Stomach (tissue), 9 donors: Measurements from ENCODE around the gene TRMT1. TPM values are rescaled to one million over a fixed set of nuclear protein-coding genes. Genes with fewer than 3 reads are reported as not detected.

Experiments
- DNase-seq, 2 donors: peaks; one replicate each; pipeline versions ENCODE4 v3.0.0 to v3.0.0-alpha.2; 2013 to 2019
- H3K27ac ChIP-seq, 5 donors: fragments of 200-600 bp in 4 of 5; sonication (generic) in 4 of 5; one replicate each; pipeline ENCODE4 v1.5.1; 2013 to 2019; ENCODE audit warnings: mild to moderate bottlenecking in 1 of 5, moderate library complexity in 1 of 5
- H3K27me3 ChIP-seq, 3 donors: fragments of 200-600 bp; sonication (generic); one replicate each; pipeline ENCODE4 v1.5.1; 2017 to 2019; ENCODE audit warnings: mixed run types in 1 of 3
- H3K36me3 ChIP-seq, 4 donors: fragments of 200-600 bp; sonication (generic); 1 replicate in 3 of 4; 2 replicates in 1 of 4; pipeline ENCODE4 v1.5.1; 2016 to 2019
- H3K4me1 ChIP-seq, 4 donors: fragments of 200-600 bp; sonication (generic); one replicate each; pipeline ENCODE4 v1.5.1; 2016 to 2019
- H3K4me3 ChIP-seq, 4 donors: fragments of 200-600 bp; sonication (generic) in 3 of 4; one replicate each; pipeline ENCODE4 v1.5.1; 2016 to 2019; ENCODE audit warnings: mild to moderate bottlenecking in 1 of 4
- H3K9me3 ChIP-seq, 4 donors: fragments of 200-600 bp; sonication (generic); one replicate each; pipeline ENCODE4 v1.5.1; 2016 to 2019
- CTCF ChIP-seq, 7 experiments: fragments of 450-650 bp in 4 of 7; fragments of 200-600 bp in 3 of 7; sonication (generic) in 3 of 7; IDR thresholded peaks; one replicate each; pipeline ENCODE4 v1.5.1; 2016 to 2019; ENCODE audit warnings: antibody characterized with exemption in 7 of 7, control low read depth in 2 of 7, mild to moderate bottlenecking in 1 of 7
- EP300 ChIP-seq: sonication (generic); formaldehyde crosslinking; IDR thresholded peaks from one replicate; pipeline ENCODE4 v1.6.1; 2017; ENCODE audit warnings: antibody characterized with exemption
- POLR2A ChIP-seq, 4 donors: fragments of 450-650 bp; IDR thresholded peaks; one replicate each; pipeline ENCODE4 v1.6.1; 2016; ENCODE audit warnings: antibody characterized with exemption in 4 of 4, control low read depth in 2 of 4, mild to moderate bottlenecking in 1 of 4, moderate library complexity in 1 of 4
- POLR2AphosphoS5 ChIP-seq, 3 donors: sonication (generic); formaldehyde crosslinking; IDR thresholded peaks; one replicate each; pipeline ENCODE4 v1.6.1; 2016; ENCODE audit warnings: antibody characterized with exemption in 3 of 3
- WGBS, 5 donors: extraction: QIAGEN DNeasy Blood & Tissue Kit in 3 of 5; methylation state at CpG; one replicate each; pipeline versions ENCODE4 v1.1.5 to v1.1.7; 2013 to 2018; 5-methylcytosine and 5-hydroxymethylcytosine counted together
- intact Hi-C: fragments of 100-400 bp; cut with DNase I; formaldehyde crosslinking; loops from one replicate; pipeline ENCODE4 v1.15.1; 2023; ENCODE audit warnings: low total_unique reads
- polyA plus RNA-seq, 3 donors: library from polyadenylated mRNA; stranded (reverse); fragments of 200-250 nt; gene quantifications; one replicate each; pipeline ENCODE4 v1.2.3, GENCODE V29; 2013
- total RNA-seq, 5 donors: library from RNA; depleted of rRNA; stranded (reverse); fragments of >200 nt; gene quantifications; one replicate each; pipeline versions ENCODE4 v1.1.0 to v1.2.3, GENCODE V29; 2014 to 2016
- donor health status: healthy with polysubstance abuse.
- donor health status: Bipolar disorder and iron deficiency.
- donor health status: healthy.

The TRMT1 gene
- total and polyA plus RNA-seq, 8 donors = 29.6 to 373 (median 58.6) TPM

GRCh38 chr19:13103581-13104359, 12.8 kb downstream of the TRMT1 start:
- peak overlapping the region in 4 of 5 donors; percentile 79 to 96 (median 88) for H3K27ac ChIP-seq
- H3K27me3 ChIP-seq = no peaks in the 10 kb centered on the region
- no peak for DNase-seq
- intact Hi-C loops = no loop called here
- no peaks in the 10 kb centered on the region for H3K9me3 ChIP-seq
- peaks cover 0 to 30% (median 23%) of the 10 kb centered on the region in 4 donors for H3K36me3 ChIP-seq
- TF ChIP-seq EP300 = no peak
- no peak for TF ChIP-seq POLR2A (IDR thresholded peaks at IDR 0.05)
- TF ChIP-seq POLR2AphosphoS5 (IDR thresholded peaks at IDR 0.05) = no peak
- no peak for TF ChIP-seq CTCF (IDR thresholded peaks at IDR 0.05)
- H3K4me3 ChIP-seq = peak overlapping the region in 3 of 4 donors; percentile 34 to 53 (median 41)
- WGBS, 5 donors = 74 to 83% (median 77%) methylated on average over 9 to 13 of the region's 13 CpGs
- H3K4me1 ChIP-seq = peaks cover 29 to 70% (median 51%) of the 10 kb centered on the region in 4 donors

GRCh38 chr19:13102666-13103580, 13.6 kb downstream of the TRMT1 start, which contains the start of gene LYL1:
TSS of gene LYL1 (minus strand) at chr19:13102858. CDS start at chr19:13101171, 1,687 bp downstream.
- DNase-seq = peak; percentile 86 to 88
- intact Hi-C loops = no loop called here
- no peaks in the 10 kb centered on the region for H3K9me3 ChIP-seq
- peaks cover 37 to 78% (median 59%) of the 10 kb centered on the region in 4 donors for H3K4me1 ChIP-seq
- peaks cover 0 to 22% (median 17%) of the 10 kb centered on the region in 4 donors for H3K36me3 ChIP-seq
- 0 to 2% (median 2%) methylated on average over 34 to 46 of the region's 47 CpGs for WGBS, 5 donors
- H3K4me3 ChIP-seq = peak within 1 kb of the TSS; percentile 39 to 53 (median 42)
- H3K27me3 ChIP-seq = peaks cover 0 to 3% (median 0%) of the 10 kb centered on the region in 3 donors
- H3K27ac ChIP-seq = peak within 1 kb of the TSS; percentile 74 to 96 (median 86)
- no peak for TF ChIP-seq POLR2A (IDR thresholded peaks at IDR 0.05)
- peak; percentile 35 to 75 (median 68) for TF ChIP-seq POLR2AphosphoS5 (IDR thresholded peaks at IDR 0.05)
- TF ChIP-seq EP300 = no peak
- peak in 1 of 7 experiments; percentile 14 for TF ChIP-seq CTCF (IDR thresholded peaks at IDR 0.05)

- intact Hi-C loops = no loop called here
- WGBS, 5 donors = 0 to 12% (median 7%) methylated on average over 6 to 7 of the region's 7 CpGs
- no peak for DNase-seq
- H3K27ac ChIP-seq = peak overlapping the region; percentile 74 to 96 (median 86)
- H3K9me3 ChIP-seq = no peaks in the 10 kb centered on the region
- H3K36me3 ChIP-seq = peaks cover 0 to 16% (median 12%) of the 10 kb centered on the region in 4 donors
- H3K4me1 ChIP-seq = peaks cover 43 to 84% (median 65%) of the 10 kb centered on the region in 4 donors
- peaks cover 0 to 6% (median 0%) of the 10 kb centered on the region in 3 donors for H3K27me3 ChIP-seq
- peak overlapping the region; percentile 39 to 53 (median 42) for H3K4me3 ChIP-seq
- TF ChIP-seq CTCF (IDR thresholded peaks at IDR 0.05) (no peak), POLR2A (IDR thresholded peaks at IDR 0.05) (no peak), POLR2AphosphoS5 (IDR thresholded peaks at IDR 0.05) (no peak), EP300 (no peak)
Observed at GRCh38 chr19:13102416-13102665, 14.2 kb downstream of the TRMT1 start.
